HEK293 (cell line): ENCODE data around the gene LUC7L2.

Experiments used
- CTCF ChIA-PET: fragments of 350-600 bp; formaldehyde crosslinking; extraction: SDS; loops from one replicate; lab custom pipeline; 2021; ENCODE audit warnings: antibody characterized with exemption; lab: Yijun Ruan, JAX
- POLR2A ChIA-PET: fragments of 300-600 bp; formaldehyde crosslinking; extraction: SDS; loops from one replicate; lab custom pipeline; 2020; ENCODE audit warnings: antibody characterized with exemption, inconsistent platforms; lab: Yijun Ruan, JAX
- H3K27ac ChIP-seq: fragments of 200-500 bp; sonication (Bioruptor generic); 2 replicates; pipeline ENCODE4 v1.5.1; 2014; ENCODE audit warnings: low read depth, low read length, control low read depth, inconsistent platforms; ENCODE audit errors: extremely low read depth
- H3K36me3 ChIP-seq, 2 experiments: fragments of 200-500 bp in 1 of 2; sonication (Bioruptor generic) in 1 of 2; 1 replicate in 1 of 2; 2 replicates in 1 of 2; pipeline ENCODE4 v1.5.1; 2014 to 2017; ENCODE audit warnings: inconsistent platforms in 2 of 2, low read length in 2 of 2; ENCODE audit not compliant: control insufficient read depth in 2 of 2, insufficient read depth in 1 of 2
- H3K4me1 ChIP-seq: fragments of 200-500 bp; sonication (Bioruptor generic); 2 replicates; pipeline ENCODE4 v1.5.1; 2014; ENCODE audit warnings: mild to moderate bottlenecking, low read length, inconsistent platforms; ENCODE audit not compliant: control insufficient read depth, insufficient read depth
- H3K4me3 ChIP-seq: 2 replicates; pipeline ENCODE4 v1.5.1; 2011; ENCODE audit warnings: low read depth, mild to moderate bottlenecking, control low read depth, low read length, moderate library complexity
- H3K9me3 ChIP-seq: fragments of 200-500 bp; sonication (Bioruptor generic); 2 replicates; pipeline ENCODE4 v1.5.1; 2014; ENCODE audit warnings: low read depth, low read length, inconsistent platforms; ENCODE audit not compliant: control insufficient read depth, insufficient read depth
- IKZF3 ChIP-seq: fragments of 450-650 bp; IDR thresholded peaks from 2 replicates; pipeline ENCODE4 v1.5.0; 2018; ENCODE audit warnings: missing biosample characterization, mild to moderate bottlenecking, missing genetic modification characterization, moderate library complexity
- INSM2 ChIP-seq: fragments of 450-650 bp; formaldehyde crosslinking; IDR thresholded peaks from 2 replicates; pipeline ENCODE4 v1.5.1; 2016; ENCODE audit warnings: missing biosample characterization, missing genetic modification characterization
- PRDM1 ChIP-seq: fragments of 450-650 bp; formaldehyde crosslinking; IDR thresholded peaks from 2 replicates; pipeline ENCODE4; 2016; ENCODE audit warnings: missing biosample characterization, missing genetic modification characterization
- SCRT2 ChIP-seq: fragments of 450-650 bp; formaldehyde crosslinking; IDR thresholded peaks from 2 replicates; pipeline ENCODE4 v1.5.1; 2016; ENCODE audit warnings: missing biosample characterization, missing genetic modification characterization
- ZNF221 ChIP-seq: fragments of 450-650 bp; formaldehyde crosslinking; IDR thresholded peaks from 2 replicates; pipeline ENCODE4 v1.5.1; 2017; ENCODE audit warnings: missing biosample characterization, missing genetic modification characterization, borderline replicate concordance
- ZNF26 ChIP-seq: fragments of 450-650 bp; formaldehyde crosslinking; IDR thresholded peaks from 2 replicates; pipeline ENCODE4 v1.5.1; 2016; ENCODE audit warnings: missing biosample characterization, missing genetic modification characterization
- ZNF266 ChIP-seq: fragments of 450-650 bp; formaldehyde crosslinking; IDR thresholded peaks from 2 replicates; pipeline ENCODE4 v1.5.1; 2016; ENCODE audit warnings: missing biosample characterization, missing genetic modification characterization, low read depth
- ZNF423 ChIP-seq: fragments of 450-650 bp; formaldehyde crosslinking; IDR thresholded peaks from 2 replicates; pipeline ENCODE4 v1.5.1; 2016; ENCODE audit warnings: missing biosample characterization, missing genetic modification characterization
- ZNF48 ChIP-seq: fragments of 450-650 bp; formaldehyde crosslinking; IDR thresholded peaks from 2 replicates; pipeline ENCODE4 v1.5.1; 2016; ENCODE audit warnings: missing biosample characterization, missing genetic modification characterization
- ZNF530 ChIP-seq: fragments of 450-650 bp; formaldehyde crosslinking; IDR thresholded peaks from 2 replicates; pipeline ENCODE4 v1.5.1; 2016; ENCODE audit warnings: low read depth, missing biosample characterization, missing genetic modification characterization
- ZNF610 ChIP-seq: fragments of 450-650 bp; formaldehyde crosslinking; IDR thresholded peaks from 2 replicates; pipeline ENCODE4 v1.5.1; 2016; ENCODE audit warnings: missing biosample characterization, missing genetic modification characterization, borderline replicate concordance
- ZNF626 ChIP-seq: fragments of 450-650 bp; sonication (Bioruptor Pico); formaldehyde crosslinking; IDR thresholded peaks from 2 replicates; pipeline ENCODE4 v1.5.1; 2018; ENCODE audit warnings: missing biosample characterization, missing genetic modification characterization, inconsistent platforms
- ZNF701 ChIP-seq: fragments of 450-650 bp; formaldehyde crosslinking; IDR thresholded peaks from 2 replicates; pipeline ENCODE4 v1.5.1; 2016; ENCODE audit warnings: missing biosample characterization, missing genetic modification characterization
- ZNF777 ChIP-seq: fragments of 450-650 bp; formaldehyde crosslinking; IDR thresholded peaks from 2 replicates; pipeline ENCODE4 v1.5.1; 2017; ENCODE audit warnings: missing biosample characterization, missing genetic modification characterization, borderline replicate concordance
- ZNF791 ChIP-seq: fragments of 450-650 bp; formaldehyde crosslinking; IDR thresholded peaks from 2 replicates; pipeline ENCODE4 v1.5.1; 2016; ENCODE audit warnings: missing biosample characterization, missing genetic modification characterization
- ZSCAN30 ChIP-seq: fragments of 450-650 bp; IDR thresholded peaks from 2 replicates; pipeline ENCODE4 v1.5.1; 2018; ENCODE audit warnings: missing biosample characterization, mild to moderate bottlenecking, missing genetic modification characterization, moderate library complexity
- TF ChIP-seq, protein P1 (sequence below): fragments of 450-650 bp; formaldehyde crosslinking; IDR thresholded peaks from 2 replicates; pipeline ENCODE4 v1.5.1; 2017; ENCODE audit warnings: missing biosample characterization, missing genetic modification characterization
- TF ChIP-seq, protein P2 (sequence below): fragments of 450-650 bp; formaldehyde crosslinking; IDR thresholded peaks from 2 replicates; pipeline ENCODE4 v1.5.1; 2017; ENCODE audit warnings: missing biosample characterization, missing genetic modification characterization

Gene LUC7L2

GRCh38 chr7:139360948-139361307, 1.2 kb downstream of the LUC7L2 start:
- TF ChIP-seq ZNF423 (tag by site-specific recombination) (no peak), ZNF791 (tag by site-specific recombination) (no peak), ZSCAN30 (no peak), ZNF48 (no peak), ZNF221 (no peak), ZNF610 (tag by site-specific recombination) (no peak), ZNF701 (no peak), SCRT2 (tag by site-specific recombination) (no peak), ZNF530 (tag by site-specific recombination) (no peak), INSM2 (tag by site-specific recombination) (no peak), ZNF266 (tag by site-specific recombination) (no peak), ZNF626 (no peak)
- TF ChIP-seq, protein P1, sequence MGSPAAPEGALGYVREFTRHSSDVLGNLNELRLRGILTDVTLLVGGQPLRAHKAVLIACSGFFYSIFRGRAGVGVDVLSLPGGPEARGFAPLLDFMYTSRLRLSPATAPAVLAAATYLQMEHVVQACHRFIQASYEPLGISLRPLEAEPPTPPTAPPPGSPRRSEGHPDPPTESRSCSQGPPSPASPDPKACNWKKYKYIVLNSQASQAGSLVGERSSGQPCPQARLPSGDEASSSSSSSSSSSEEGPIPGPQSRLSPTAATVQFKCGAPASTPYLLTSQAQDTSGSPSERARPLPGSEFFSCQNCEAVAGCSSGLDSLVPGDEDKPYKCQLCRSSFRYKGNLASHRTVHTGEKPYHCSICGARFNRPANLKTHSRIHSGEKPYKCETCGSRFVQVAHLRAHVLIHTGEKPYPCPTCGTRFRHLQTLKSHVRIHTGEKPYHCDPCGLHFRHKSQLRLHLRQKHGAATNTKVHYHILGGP: no peak
- peak overlapping the region; percentile 74 for H3K4me3 ChIP-seq
- POLR2A ChIA-PET: interaction anchor here (0.7 to 2.5 kb wide), 2 partner anchors 8 to 21 kb away, joined by 3 to 35 read pairs; partner anchors contain the start of gene FMC1
- H3K27ac ChIP-seq: peak overlapping the region; percentile 80
- no peaks in the 10 kb centered on the region for H3K9me3 ChIP-seq
- CTCF ChIA-PET: no interaction called here
- peaks cover 0 to 28% of the 10 kb centered on the region in 2 experiments; a peak in 1 of 3 replicates for H3K36me3 ChIP-seq
- peaks cover 7% of the 10 kb centered on the region; the same call in 1 of the 2 replicates for H3K4me1 ChIP-seq

- Histone ChIP-seq H3K27ac (no peak overlapping the region), H3K4me1 (peaks cover 7% of the 10 kb centered on the region; the same call in 1 of the 2 replicates), H3K36me3 (peaks cover 0 to 33% of the 10 kb centered on the region in 2 experiments; a peak in 1 of 3 replicates), H3K4me3 (peak overlapping the region; percentile 74), H3K9me3 (no peaks in the 10 kb centered on the region)
- POLR2A ChIA-PET: no interaction called here
- CTCF ChIA-PET: interaction anchor here (0.7 kb wide), 1 partner anchor 23 kb away, joined by 3 read pairs; no protein-coding TSS in a partner anchor
- no peak for TF ChIP-seq ZNF777
- TF ChIP-seq IKZF3 (tag by site-specific recombination): peak; percentile 66; the same call in 1 of the 2 replicates
- TF ChIP-seq, protein P2, sequence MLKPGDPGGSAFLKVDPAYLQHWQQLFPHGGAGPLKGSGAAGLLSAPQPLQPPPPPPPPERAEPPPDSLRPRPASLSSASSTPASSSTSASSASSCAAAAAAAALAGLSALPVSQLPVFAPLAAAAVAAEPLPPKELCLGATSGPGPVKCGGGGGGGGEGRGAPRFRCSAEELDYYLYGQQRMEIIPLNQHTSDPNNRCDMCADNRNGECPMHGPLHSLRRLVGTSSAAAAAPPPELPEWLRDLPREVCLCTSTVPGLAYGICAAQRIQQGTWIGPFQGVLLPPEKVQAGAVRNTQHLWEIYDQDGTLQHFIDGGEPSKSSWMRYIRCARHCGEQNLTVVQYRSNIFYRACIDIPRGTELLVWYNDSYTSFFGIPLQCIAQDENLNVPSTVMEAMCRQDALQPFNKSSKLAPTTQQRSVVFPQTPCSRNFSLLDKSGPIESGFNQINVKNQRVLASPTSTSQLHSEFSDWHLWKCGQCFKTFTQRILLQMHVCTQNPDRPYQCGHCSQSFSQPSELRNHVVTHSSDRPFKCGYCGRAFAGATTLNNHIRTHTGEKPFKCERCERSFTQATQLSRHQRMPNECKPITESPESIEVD (tag by site-specific recombination): peak; percentile 32; the same call in 1 of the 2 replicates
- no peak for TF ChIP-seq ZNF26 (tag by site-specific recombination)
- no peak for TF ChIP-seq ZNF221
- TF ChIP-seq PRDM1 (tag by site-specific recombination): peak; percentile 60
Observed at GRCh38 chr7:139361523-139361922, 1.8 kb downstream of the LUC7L2 start.
